HepG2 (cell line): ENCODE results near the gene HMGCS2. TPM values are rescaled to one million over a fixed set of nuclear protein-coding genes. Genes with fewer than 3 reads are reported as not detected.
A peak's percentile ranks its signal among the peaks of the same experiment; 100 is the strongest.

Experiments
- ARID3A ChIP-seq: IDR thresholded peaks from 2 replicates; pipeline ENCODE4 v1.6.1; 2012; ENCODE audit warnings: low read depth, low read length, improper control_type of control experiment
- ETV5 ChIP-seq: IDR thresholded peaks from 2 replicates; pipeline ENCODE4 v1.6.1; 2018; ENCODE audit warnings: missing biosample characterization, missing genetic modification reagents, inconsistent platforms, borderline replicate concordance
- FOSL1 ChIP-seq: sonication (generic); formaldehyde crosslinking; IDR thresholded peaks from 2 replicates; pipeline ENCODE4 v1.9.0; 2021; ENCODE audit warnings: missing genetic modification reagents, borderline replicate concordance
- FOXK1 ChIP-seq: sonication (generic); formaldehyde crosslinking; IDR thresholded peaks from 2 replicates; pipeline ENCODE4 v1.4.0; 2020; ENCODE audit warnings: low read depth, missing genetic modification reagents, borderline replicate concordance
- FOXO1 ChIP-seq: sonication (generic); formaldehyde crosslinking; IDR thresholded peaks from 2 replicates; pipeline ENCODE4 v1.4.0; 2020; ENCODE audit warnings: missing genetic modification reagents
- ISL2 ChIP-seq: sonication (generic); formaldehyde crosslinking; IDR thresholded peaks from 2 replicates; pipeline ENCODE4 v1.5.0; 2020; ENCODE audit warnings: missing genetic modification reagents
- JARID2 ChIP-seq: sonication (generic); formaldehyde crosslinking; IDR thresholded peaks from 2 replicates; pipeline ENCODE4 v1.8.1; 2023; ENCODE audit warnings: missing genetic modification reagents, inconsistent platforms; ENCODE audit not compliant: insufficient replicate concordance
- NR2F2 ChIP-seq: IDR thresholded peaks from 2 replicates; pipeline ENCODE4 v1.6.1; 2012; ENCODE audit warnings: low read depth, inconsistent platforms, borderline replicate concordance
- PAXIP1 ChIP-seq: sonication (generic); formaldehyde crosslinking; conservative IDR thresholded peaks from 2 replicates; pipeline ENCODE4 v1.4.0; 2020; ENCODE audit warnings: mild to moderate bottlenecking, missing genetic modification reagents, moderate library complexity
- POLR2G ChIP-seq: fragments of 200-400 bp; formaldehyde crosslinking; IDR thresholded peaks from 2 replicates; pipeline ENCODE4 v1.6.1; 2018; ENCODE audit warnings: mild to moderate bottlenecking, low read depth, low read length, moderate library complexity
- SP5 ChIP-seq: IDR thresholded peaks from 2 replicates; pipeline ENCODE4 v1.6.1; 2016; ENCODE audit warnings: low read depth, borderline replicate concordance
- TARDBP ChIP-seq: sonication (generic); formaldehyde crosslinking; IDR thresholded peaks from 2 replicates; pipeline ENCODE4 v1.8.0; 2022; ENCODE audit warnings: mild to moderate bottlenecking, missing genetic modification reagents
- ZBTB37 ChIP-seq: sonication (generic); formaldehyde crosslinking; IDR thresholded peaks from 2 replicates; pipeline ENCODE4 v1.4.0; 2020; ENCODE audit warnings: mild to moderate bottlenecking, missing genetic modification reagents
- ZBTB7A ChIP-seq: sonication (generic); formaldehyde crosslinking; IDR thresholded peaks from 2 replicates; pipeline ENCODE4 v1.8.0; 2022; ENCODE audit warnings: mild to moderate bottlenecking, missing genetic modification reagents
- ZBTB7B ChIP-seq: sonication (generic); formaldehyde crosslinking; IDR thresholded peaks from 2 replicates; pipeline ENCODE4 v1.4.0; 2020; ENCODE audit warnings: missing genetic modification reagents
- ZNF331 ChIP-seq: sonication (generic); formaldehyde crosslinking; IDR thresholded peaks from 2 replicates; pipeline ENCODE4 v1.4.0; 2020; ENCODE audit warnings: missing genetic modification reagents
- ZNF530 ChIP-seq: sonication (generic); formaldehyde crosslinking; IDR thresholded peaks from 2 replicates; pipeline ENCODE4 v1.5.0; 2020; ENCODE audit warnings: low read depth, mild to moderate bottlenecking, missing genetic modification reagents
- ZNF841 ChIP-seq: sonication (generic); formaldehyde crosslinking; IDR thresholded peaks from 2 replicates; pipeline ENCODE4 v1.8.1; 2023; ENCODE audit warnings: missing genetic modification reagents, borderline replicate concordance
- polyA plus RNA-seq, 8 experiments: library from polyadenylated mRNA; depleted of rRNA in 3 of 8; stranded (reverse) in 7 of 8; unstranded in 1 of 8; fragments of >200 nt; fragmentation: Illumina TruSeq in 4 of 8; extraction: Trizol in 4 of 8; gene quantifications; 2 replicates each; pipeline versions ENCODE4 v1.2.1 to v1.2.3, GENCODE V29; 2011 to 2016; ENCODE audit warnings: low read depth in 4 of 8, missing spikeins in 1 of 8, mixed read lengths in 1 of 8; ENCODE audit not compliant: insufficient read depth in 1 of 8
- total RNA-seq, 5 experiments: library from RNA; depleted of rRNA; stranded (reverse); fragments of >200 nt; fragmentation: Illumina TruSeq; extraction: Trizol; gene quantifications; 2 replicates each; pipeline ENCODE4 v1.2.3, GENCODE V29; 2016; ENCODE audit warnings: low read depth in 1 of 5
- TF ChIP-seq, protein P1 (sequence below): IDR thresholded peaks from 2 replicates; pipeline ENCODE4 v1.6.1; 2016
- TF ChIP-seq, protein P2 (sequence below): sonication (generic); formaldehyde crosslinking; IDR thresholded peaks from 2 replicates; pipeline ENCODE4 v1.8.0; 2022; ENCODE audit warnings: missing genetic modification reagents, mild to moderate bottlenecking, moderate library complexity, borderline replicate concordance

The HMGCS2 gene
- total and polyA plus RNA-seq, 2 of the 13 experiments (the other 11 are each of a cell fraction or from before 2014, with no cell fraction given) = 0.44 to 1.5 TPM

GRCh38 chr1:119729044-119729443 lies 39.7 kb downstream of the HMGCS2 start (continued):
- TF ChIP-seq PAXIP1 (CRISPR knock-in tag) (peak; percentile 92), ZBTB7B (CRISPR knock-in tag) (peak; percentile 50; the same call in 1 of the 2 replicates), ARID3A (peak; percentile 81; the same call in 1 of the 2 replicates), POLR2G (no peak), ZNF530 (CRISPR knock-in tag) (no peak), ZBTB7A (CRISPR knock-in tag) (peak; percentile 40; the same call in 1 of the 2 replicates), SP5 (peak; percentile 51; the same call in 1 of the 2 replicates), ETV5 (CRISPR knock-in tag) (peak; percentile 19; the same call in 1 of the 2 replicates), ISL2 (CRISPR knock-in tag) (0 out of 2 replicates have a peak, but pooled peaks have one; percentile 24), NR2F2 (peak; percentile 85), ZBTB37 (peak; percentile 58; the same call in 1 of the 2 replicates), FOSL1 (no peak), TARDBP (CRISPR knock-in tag) (peak; percentile 45; the same call in 1 of the 2 replicates), ZNF841 (CRISPR knock-in tag) (no peak), JARID2 (CRISPR knock-in tag) (no peak), ZNF331 (CRISPR knock-in tag) (peak; percentile 41; the same call in 1 of the 2 replicates), FOXK1 (CRISPR knock-in tag) (peak; percentile 31; the same call in 1 of the 2 replicates), FOXO1 (peak; percentile 74; the same call in 1 of the 2 replicates)
- TF ChIP-seq, protein P1, sequence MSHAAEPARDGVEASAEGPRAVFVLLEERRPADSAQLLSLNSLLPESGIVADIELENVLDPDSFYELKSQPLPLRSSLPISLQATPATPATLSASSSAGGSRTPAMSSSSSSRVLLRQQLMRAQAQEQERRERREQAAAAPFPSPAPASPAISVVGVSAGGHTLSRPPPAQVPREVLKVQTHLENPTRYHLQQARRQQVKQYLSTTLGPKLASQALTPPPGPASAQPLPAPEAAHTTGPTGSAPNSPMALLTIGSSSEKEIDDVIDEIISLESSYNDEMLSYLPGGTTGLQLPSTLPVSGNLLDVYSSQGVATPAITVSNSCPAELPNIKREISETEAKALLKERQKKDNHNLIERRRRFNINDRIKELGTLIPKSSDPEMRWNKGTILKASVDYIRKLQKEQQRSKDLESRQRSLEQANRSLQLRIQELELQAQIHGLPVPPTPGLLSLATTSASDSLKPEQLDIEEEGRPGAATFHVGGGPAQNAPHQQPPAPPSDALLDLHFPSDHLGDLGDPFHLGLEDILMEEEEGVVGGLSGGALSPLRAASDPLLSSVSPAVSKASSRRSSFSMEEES (CRISPR knock-in tag) = 0 out of 2 replicates have a peak, but pooled peaks have one; percentile 27
- TF ChIP-seq, protein P2, sequence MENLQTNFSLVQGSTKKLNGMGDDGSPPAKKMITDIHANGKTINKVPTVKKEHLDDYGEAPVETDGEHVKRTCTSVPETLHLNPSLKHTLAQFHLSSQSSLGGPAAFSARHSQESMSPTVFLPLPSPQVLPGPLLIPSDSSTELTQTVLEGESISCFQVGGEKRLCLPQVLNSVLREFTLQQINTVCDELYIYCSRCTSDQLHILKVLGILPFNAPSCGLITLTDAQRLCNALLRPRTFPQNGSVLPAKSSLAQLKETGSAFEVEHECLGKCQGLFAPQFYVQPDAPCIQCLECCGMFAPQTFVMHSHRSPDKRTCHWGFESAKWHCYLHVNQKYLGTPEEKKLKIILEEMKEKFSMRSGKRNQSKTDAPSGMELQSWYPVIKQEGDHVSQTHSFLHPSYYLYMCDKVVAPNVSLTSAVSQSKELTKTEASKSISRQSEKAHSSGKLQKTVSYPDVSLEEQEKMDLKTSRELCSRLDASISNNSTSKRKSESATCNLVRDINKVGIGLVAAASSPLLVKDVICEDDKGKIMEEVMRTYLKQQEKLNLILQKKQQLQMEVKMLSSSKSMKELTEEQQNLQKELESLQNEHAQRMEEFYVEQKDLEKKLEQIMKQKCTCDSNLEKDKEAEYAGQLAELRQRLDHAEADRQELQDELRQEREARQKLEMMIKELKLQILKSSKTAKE = no peak
